HEK293 (cell line): ENCODE results near the gene MKKS.

ENCODE experiments used
- CTCF ChIA-PET: fragments of 350-600 bp; formaldehyde crosslinking; extraction: SDS; loops from one replicate; lab custom pipeline; 2021; ENCODE audit warnings: antibody characterized with exemption; lab: Yijun Ruan, JAX
- POLR2A ChIA-PET: fragments of 300-600 bp; formaldehyde crosslinking; extraction: SDS; loops from one replicate; lab custom pipeline; 2020; ENCODE audit warnings: antibody characterized with exemption, inconsistent platforms; lab: Yijun Ruan, JAX
- H3K27ac ChIP-seq: fragments of 200-500 bp; sonication (Bioruptor generic); 2 replicates; pipeline ENCODE4 v1.5.1; 2014; ENCODE audit warnings: low read depth, low read length, control low read depth, inconsistent platforms; ENCODE audit errors: extremely low read depth
- H3K36me3 ChIP-seq, 2 experiments: fragments of 200-500 bp in 1 of 2; sonication (Bioruptor generic) in 1 of 2; 1 replicate in 1 of 2; 2 replicates in 1 of 2; pipeline ENCODE4 v1.5.1; 2014 to 2017; ENCODE audit warnings: inconsistent platforms in 2 of 2, low read length in 2 of 2; ENCODE audit not compliant: control insufficient read depth in 2 of 2, insufficient read depth in 1 of 2
- H3K4me1 ChIP-seq: fragments of 200-500 bp; sonication (Bioruptor generic); 2 replicates; pipeline ENCODE4 v1.5.1; 2014; ENCODE audit warnings: mild to moderate bottlenecking, low read length, inconsistent platforms; ENCODE audit not compliant: control insufficient read depth, insufficient read depth
- H3K4me3 ChIP-seq: 2 replicates; pipeline ENCODE4 v1.5.1; 2011; ENCODE audit warnings: low read depth, mild to moderate bottlenecking, control low read depth, low read length, moderate library complexity
- H3K9me3 ChIP-seq: fragments of 200-500 bp; sonication (Bioruptor generic); 2 replicates; pipeline ENCODE4 v1.5.1; 2014; ENCODE audit warnings: low read depth, low read length, inconsistent platforms; ENCODE audit not compliant: control insufficient read depth, insufficient read depth
- AEBP2 ChIP-seq: fragments of 450-650 bp; formaldehyde crosslinking; IDR thresholded peaks from 2 replicates; pipeline ENCODE4 v1.5.1; 2016; ENCODE audit warnings: missing biosample characterization, missing genetic modification characterization, borderline replicate concordance
- CTCF ChIP-seq: fragments of 450-650 bp; formaldehyde crosslinking; IDR thresholded peaks from 2 replicates; pipeline ENCODE4 v1.5.1; 2016; ENCODE audit warnings: missing biosample characterization, missing genetic modification characterization
- GLI4 ChIP-seq: fragments of 450-650 bp; formaldehyde crosslinking; IDR thresholded peaks from 2 replicates; pipeline ENCODE4 v1.5.1; 2016; ENCODE audit warnings: missing biosample characterization, missing genetic modification characterization
- SETDB1 ChIP-seq: IDR thresholded peaks from one replicate; pipeline ENCODE4 v1.6.1; 2017; ENCODE audit warnings: mild to moderate bottlenecking, low read length, moderate library complexity, mixed read lengths; ENCODE audit not compliant: insufficient read length
- ZBTB10 ChIP-seq: fragments of 450-650 bp; formaldehyde crosslinking; IDR thresholded peaks from 2 replicates; pipeline ENCODE4 v1.5.1; 2016; ENCODE audit warnings: missing biosample characterization, missing genetic modification characterization
- ZFP37 ChIP-seq: fragments of 450-650 bp; formaldehyde crosslinking; IDR thresholded peaks from 2 replicates; pipeline ENCODE4 v1.5.1; 2016; ENCODE audit warnings: missing biosample characterization, missing genetic modification characterization
- ZNF404 ChIP-seq: fragments of 450-650 bp; formaldehyde crosslinking; IDR thresholded peaks from 2 replicates; pipeline ENCODE4 v1.5.1; 2017; ENCODE audit warnings: missing biosample characterization, missing genetic modification characterization
- ZNF416 ChIP-seq: fragments of 450-650 bp; formaldehyde crosslinking; IDR thresholded peaks from 2 replicates; pipeline ENCODE4 v1.5.1; 2016; ENCODE audit warnings: missing biosample characterization, missing genetic modification characterization
- ZNF433 ChIP-seq: fragments of 450-650 bp; formaldehyde crosslinking; IDR thresholded peaks from 2 replicates; pipeline ENCODE4 v1.5.1; 2016; ENCODE audit warnings: missing biosample characterization, missing genetic modification characterization, low read depth
- ZNF529 ChIP-seq: fragments of 450-650 bp; formaldehyde crosslinking; IDR thresholded peaks from 2 replicates; pipeline ENCODE4 v1.5.1; 2017; ENCODE audit warnings: missing genetic modification characterization, missing biosample characterization; ENCODE audit not compliant: insufficient replicate concordance
- ZNF549 ChIP-seq: fragments of 450-650 bp; IDR thresholded peaks from 2 replicates; pipeline ENCODE4 v1.5.1; 2018; ENCODE audit warnings: missing biosample characterization, missing genetic modification characterization, mild to moderate bottlenecking, inconsistent platforms, moderate library complexity
- ZNF600 ChIP-seq: fragments of 450-650 bp; formaldehyde crosslinking; IDR thresholded peaks from 2 replicates; pipeline ENCODE4 v1.5.1; 2016; ENCODE audit warnings: missing biosample characterization, missing genetic modification characterization
- ZNF76 ChIP-seq: fragments of 450-650 bp; formaldehyde crosslinking; IDR thresholded peaks from 2 replicates; pipeline ENCODE4; 2016; ENCODE audit warnings: low read depth, missing biosample characterization, missing genetic modification characterization, borderline replicate concordance
- ZNF776 ChIP-seq: fragments of 450-650 bp; formaldehyde crosslinking; IDR thresholded peaks from 2 replicates; pipeline ENCODE4 v1.5.0; 2017; ENCODE audit warnings: missing biosample characterization, missing genetic modification characterization, borderline replicate concordance

MKKS gene

GRCh38 chr20:10466325-10466724 is 32.3 kb upstream of the MKKS start (continued):
- TF ChIP-seq ZBTB10 (tag by site-specific recombination) (no peak), ZNF404 (tag by site-specific recombination) (no peak), ZNF433 (tag by site-specific recombination) (no peak), ZNF600 (tag by site-specific recombination) (no peak), ZNF416 (tag by site-specific recombination) (no peak)
- TF ChIP-seq, all 188 proteins: peak for 0

- POLR2A ChIA-PET: no interaction called here
Observed at GRCh38 chr20:10465135-10465534, 31.1 kb upstream of the MKKS start.

GRCh38 chr20:10463622-10464021 is 29.6 kb upstream of the MKKS start:
- Histone ChIP-seq H3K4me3 (no peak overlapping the region), H3K9me3 (no peaks in the 10 kb centered on the region), H3K36me3 (no peaks in the 10 kb centered on the region; a peak in 1 of 3 replicates), H3K27ac (no peak overlapping the region), H3K4me1 (no peaks in the 10 kb centered on the region)
- ChIA-PET CTCF (interaction anchor here (0.7 kb wide), 1 partner anchor 465 kb away, joined by 3 read pairs; no protein-coding TSS in a partner anchor), POLR2A (no interaction called here)
- TF ChIP-seq SETDB1 (peak; percentile 21), ZNF776 (no peak)

More at GRCh38 chr20:10465135-10465534, 31.1 kb upstream of the MKKS start:
- no peak for TF ChIP-seq GLI4 (tag by site-specific recombination)
- no peaks in the 10 kb centered on the region for H3K9me3 ChIP-seq
- no peak overlapping the region for H3K4me3 ChIP-seq
- no peaks in the 10 kb centered on the region for H3K4me1 ChIP-seq
- no peak overlapping the region for H3K27ac ChIP-seq
- CTCF ChIA-PET: interaction anchor here (0.7 kb wide), 1 partner anchor 490 kb away, joined by 3 read pairs; no protein-coding TSS in a partner anchor
- H3K36me3 ChIP-seq: no peaks in the 10 kb centered on the region; a peak in 1 of 3 replicates

GRCh38 chr20:10462516-10462915 is 28.5 kb upstream of the MKKS start:
- POLR2A ChIA-PET: no interaction called here
- CTCF ChIA-PET: no interaction called here
- no peaks in the 10 kb centered on the region; a peak in 1 of 3 replicates for H3K36me3 ChIP-seq
- H3K4me3 ChIP-seq: no peak overlapping the region
- TF ChIP-seq ZNF529: no peak
- TF ChIP-seq ZFP37 (tag by site-specific recombination): no peak
- H3K4me1 ChIP-seq: no peaks in the 10 kb centered on the region
- H3K27ac ChIP-seq: no peak overlapping the region
- no peaks in the 10 kb centered on the region for H3K9me3 ChIP-seq

- Histone ChIP-seq H3K4me1 (no peaks in the 10 kb centered on the region), H3K36me3 (no peaks in the 10 kb centered on the region; a peak in 1 of 3 replicates), H3K4me3 (no peak overlapping the region), H3K27ac (no peak overlapping the region), H3K9me3 (no peaks in the 10 kb centered on the region)
- ChIA-PET POLR2A (no interaction called here), CTCF (interaction anchor here (0.5 kb wide), 1 partner anchor 77 kb away, joined by 5 read pairs; no protein-coding TSS in a partner anchor)
- TF ChIP-seq ZNF76: no peak
- no peak for TF ChIP-seq CTCF (tag by site-specific recombination)
- TF ChIP-seq AEBP2 (tag by site-specific recombination): no peak
- TF ChIP-seq ZNF549 (tag by site-specific recombination): no peak
Observed at GRCh38 chr20:10461495-10461894, 27.5 kb upstream of the MKKS start.
